NCI-H2196 (cell line): Measurements from ENCODE around the gene FAR2.
A peak's percentile ranks its signal among the peaks of the same experiment; 100 is the strongest.
"Not testable (repeated sequence)": the region's sequence is repeated elsewhere in the genome, so short reads cannot be mapped to it uniquely, and the experiment has no call there.

ENCODE experiments used
- DNase-seq: peaks from one replicate; lab custom pipeline; 2025; ENCODE audit not compliant: unreplicated experiment; lab: John Stamatoyannopoulos, UW

The FAR2 gene

GRCh38 chr12:29277231-29277630 lies 128.2 kb downstream of the FAR2 start:
- DNase-seq = no peak

DNA sequence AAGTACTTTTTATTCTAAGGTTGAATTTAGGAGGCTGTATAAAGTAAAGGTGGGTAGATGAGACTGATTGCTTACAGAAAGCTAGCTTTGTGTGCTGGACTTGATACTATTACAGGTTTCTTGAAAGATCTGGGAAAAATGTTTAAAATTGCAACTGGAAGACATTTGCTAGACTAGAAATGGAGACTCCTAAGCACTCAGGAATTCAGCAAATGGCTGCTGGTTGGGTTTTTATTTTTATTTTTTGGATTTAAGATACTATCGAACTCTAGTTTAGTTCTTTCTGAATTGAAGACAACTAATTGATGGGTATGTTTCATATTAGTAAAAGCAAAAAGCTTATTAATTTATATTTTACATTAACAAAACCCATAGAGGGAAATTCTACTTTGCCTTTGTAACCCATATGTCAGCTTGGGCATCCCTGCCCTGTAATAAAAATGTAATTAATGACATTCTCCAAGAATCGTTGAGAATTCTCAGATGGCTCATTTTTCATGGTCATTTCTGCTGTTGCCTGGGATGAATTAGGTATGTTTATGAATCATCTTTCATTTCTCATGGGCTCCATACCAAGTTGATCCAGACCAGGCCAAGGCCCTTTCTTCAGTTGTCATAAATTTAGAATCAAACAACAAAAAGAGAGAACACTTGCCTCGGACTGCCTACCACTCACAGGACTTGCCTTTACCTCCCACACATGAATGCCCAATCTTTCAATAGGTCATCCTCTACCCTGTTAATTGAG lies 129.8 kb downstream of the FAR2 start:
- no peak for DNase-seq

DNA sequence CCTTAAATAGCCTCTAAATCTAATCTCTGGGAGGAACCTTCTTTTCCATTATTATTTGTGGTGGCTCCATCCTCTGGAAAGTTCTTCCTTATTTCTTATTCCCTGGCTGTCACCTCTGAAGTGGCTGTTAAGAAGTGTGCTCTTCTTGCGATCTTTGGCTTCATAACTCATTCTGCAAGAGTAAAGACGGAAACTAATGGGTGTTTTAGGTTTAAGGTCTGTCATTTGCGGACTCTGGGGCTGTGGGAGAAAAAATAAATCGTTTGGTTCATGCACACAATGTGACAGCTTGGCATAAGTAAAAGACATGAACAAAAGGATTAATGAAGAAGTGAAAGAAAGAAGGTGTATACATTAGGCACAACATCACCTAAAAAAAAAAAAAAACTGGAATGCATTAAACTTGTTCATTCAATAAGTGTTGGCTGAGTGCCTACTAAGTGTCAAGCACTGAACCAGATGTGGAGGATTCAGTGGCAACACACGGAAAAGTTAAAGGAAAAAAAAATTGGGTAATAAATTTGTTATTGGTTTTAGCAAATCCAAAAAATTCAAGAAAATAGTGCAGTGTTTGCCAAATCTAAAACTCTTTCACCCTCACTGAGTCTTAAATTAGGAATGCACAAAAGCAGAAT lies 132.4 kb downstream of the FAR2 start:
- DNase-seq = no peak

DNA sequence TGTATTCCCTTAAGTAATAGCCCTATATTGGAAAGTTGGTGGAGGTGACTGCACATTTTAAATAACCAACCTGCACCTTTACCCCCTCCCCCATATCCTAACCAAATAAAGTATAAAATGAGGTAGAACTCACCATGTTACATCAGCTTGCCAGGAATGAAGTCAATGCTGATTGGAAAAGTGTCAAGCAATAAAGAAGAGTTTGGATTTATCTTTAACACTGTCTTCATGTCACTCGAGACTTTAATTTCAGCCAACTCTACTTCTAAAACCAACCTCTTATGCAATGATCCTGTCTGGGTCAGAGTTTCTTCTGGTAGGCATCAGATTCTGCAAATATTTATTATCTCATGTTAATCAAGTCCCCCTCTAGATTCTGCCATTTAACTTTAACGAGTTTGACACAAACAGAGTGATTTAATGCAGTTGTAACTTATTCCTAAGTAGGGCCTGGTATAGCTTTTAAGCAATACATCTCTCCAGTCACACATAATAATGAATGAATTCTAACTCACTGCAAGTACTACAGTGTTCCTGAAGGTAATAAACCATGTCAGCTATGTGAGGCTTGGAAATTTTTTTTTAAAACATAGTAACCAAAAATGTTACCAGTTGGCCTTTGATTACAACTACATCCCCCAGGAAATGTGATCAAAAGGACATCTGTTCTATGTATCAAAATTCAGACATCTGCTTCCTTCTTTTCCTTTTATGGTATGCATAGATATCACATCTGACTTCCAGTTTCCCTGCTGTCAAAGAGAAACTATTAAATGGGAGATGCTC lies 133.1 kb downstream of the FAR2 start:
- DNase-seq = no peak

- no peak for DNase-seq
Observed at GRCh38 chr12:29283969-29284700, 135.1 kb downstream of the FAR2 start.

- no peak for DNase-seq
Observed at GRCh38 chr12:29286081-29286790, 137.2 kb downstream of the FAR2 start.

DNA sequence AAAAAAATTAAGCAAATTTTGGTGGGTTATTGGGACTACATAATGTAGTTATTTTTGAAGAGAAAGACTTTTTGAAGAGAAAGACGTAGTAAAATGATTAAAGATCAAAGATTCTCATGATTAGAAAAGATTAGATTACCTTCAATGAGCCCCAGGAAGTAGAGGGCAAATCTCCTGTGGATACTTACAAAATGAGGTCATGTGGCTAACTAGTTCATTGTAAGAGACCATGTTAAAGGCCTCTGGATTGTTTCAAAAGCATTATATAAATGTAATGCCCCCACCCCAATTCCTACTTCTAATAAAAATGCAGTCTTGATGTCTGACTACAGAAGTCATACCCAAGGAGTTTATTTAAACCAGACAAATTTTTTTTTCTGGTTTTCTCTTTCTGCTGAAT lies 138.5 kb downstream of the FAR2 start:
- no peak for DNase-seq

DNA sequence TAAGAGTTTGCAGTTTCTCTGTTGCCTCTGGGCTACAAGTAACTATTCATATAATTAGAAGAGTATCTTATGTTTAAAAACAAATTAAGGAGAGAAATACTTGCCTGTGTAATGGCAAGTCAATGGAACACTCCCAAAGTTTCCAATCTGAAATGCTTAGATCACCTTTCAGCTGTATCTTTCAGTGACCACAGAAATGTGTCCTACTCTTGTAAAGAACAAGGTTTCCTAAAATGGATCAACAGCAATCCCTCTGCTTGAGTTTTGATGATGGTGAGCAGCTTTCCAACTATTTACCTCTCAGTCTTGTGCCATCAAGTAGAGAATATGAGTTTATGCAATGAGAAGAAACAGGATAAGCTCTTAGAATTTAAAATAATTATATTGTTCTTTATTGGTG lies 139.0 kb downstream of the FAR2 start:
- DNase-seq = no peak

- DNase-seq = not testable (repeated sequence)
Observed at GRCh38 chr12:29290475-29290874, 141.4 kb downstream of the FAR2 start.

DNA sequence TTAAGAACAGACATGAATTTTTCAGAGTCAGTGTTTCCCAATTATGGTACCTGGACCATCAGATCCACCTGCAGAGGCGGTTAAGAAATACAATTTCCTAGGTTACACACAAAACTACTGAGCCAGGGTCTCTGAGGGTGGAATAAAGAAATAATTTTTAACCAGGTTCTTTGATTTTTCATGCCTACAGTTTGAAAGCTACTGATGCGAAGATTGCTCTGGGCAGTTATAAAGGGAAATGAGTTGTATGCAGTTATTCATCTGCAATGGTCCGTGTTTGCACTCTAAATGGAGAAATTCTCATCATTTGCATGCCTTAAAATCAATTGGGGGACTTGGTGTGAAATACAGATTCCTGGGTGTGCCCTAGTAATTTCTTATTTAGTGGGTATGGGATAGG lies 142.1 kb downstream of the FAR2 start:
- DNase-seq = no peak

- DNase-seq = no peak
Observed at GRCh38 chr12:29299633-29300032, 150.6 kb downstream of the FAR2 start.

- no peak for DNase-seq
Observed at GRCh38 chr12:29301114-29301513, 152.0 kb downstream of the FAR2 start.

DNA sequence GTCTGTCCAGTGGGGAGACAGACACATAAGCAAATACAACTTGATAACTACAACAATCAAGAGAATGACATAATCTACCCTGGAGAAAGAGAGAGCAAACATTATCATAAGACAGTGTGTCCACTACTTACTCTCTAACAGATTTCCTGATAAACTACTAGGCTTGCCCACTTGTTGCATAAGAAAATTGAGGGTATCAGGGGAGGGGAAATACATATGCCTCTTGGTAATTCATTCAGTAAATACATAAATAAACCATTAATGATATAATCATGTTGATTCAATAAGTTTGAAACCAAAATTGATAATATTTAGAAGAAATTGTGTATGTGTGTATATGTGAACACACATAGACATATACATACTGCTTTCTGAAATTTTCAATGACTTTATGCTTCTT lies 155.3 kb downstream of the FAR2 start:
- DNase-seq = no peak

DNA sequence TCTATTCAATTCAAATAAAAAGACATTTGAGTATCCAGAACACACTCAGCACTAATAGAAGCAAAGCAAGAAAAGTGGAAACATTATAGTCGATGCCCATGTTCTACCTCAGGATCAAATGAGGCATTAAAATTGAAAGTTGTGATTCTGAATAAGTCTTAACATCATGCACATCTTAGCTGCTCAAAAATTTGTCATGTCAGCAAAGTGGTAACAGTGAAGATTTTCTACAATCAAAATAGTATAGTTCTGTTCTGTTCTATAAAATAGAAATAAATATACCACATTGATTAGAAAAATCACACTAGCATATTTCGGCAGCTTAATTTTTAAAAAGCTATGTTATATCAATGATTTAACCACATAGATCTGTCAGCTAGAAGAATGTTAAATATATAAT lies 157.2 kb downstream of the FAR2 start:
- no peak for DNase-seq

DNA sequence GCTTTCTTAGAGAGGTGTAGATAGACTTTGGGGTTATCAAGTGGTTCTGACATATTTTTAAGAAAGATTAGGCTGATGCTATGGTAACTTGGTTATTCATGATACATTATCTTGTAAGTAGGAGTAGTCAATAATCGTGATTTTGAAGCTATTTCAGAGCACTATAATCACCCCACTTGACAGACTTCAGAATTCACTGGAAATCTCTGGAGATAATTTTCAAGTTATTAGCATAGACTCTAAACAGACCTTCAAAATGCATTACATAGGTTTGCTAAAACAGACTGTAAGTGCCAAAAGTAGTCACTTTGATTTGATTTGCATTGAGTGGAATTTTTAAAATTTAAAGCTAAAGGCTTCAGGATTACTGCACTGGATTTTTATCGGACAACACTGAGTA lies 157.6 kb downstream of the FAR2 start:
- no peak for DNase-seq

DNA sequence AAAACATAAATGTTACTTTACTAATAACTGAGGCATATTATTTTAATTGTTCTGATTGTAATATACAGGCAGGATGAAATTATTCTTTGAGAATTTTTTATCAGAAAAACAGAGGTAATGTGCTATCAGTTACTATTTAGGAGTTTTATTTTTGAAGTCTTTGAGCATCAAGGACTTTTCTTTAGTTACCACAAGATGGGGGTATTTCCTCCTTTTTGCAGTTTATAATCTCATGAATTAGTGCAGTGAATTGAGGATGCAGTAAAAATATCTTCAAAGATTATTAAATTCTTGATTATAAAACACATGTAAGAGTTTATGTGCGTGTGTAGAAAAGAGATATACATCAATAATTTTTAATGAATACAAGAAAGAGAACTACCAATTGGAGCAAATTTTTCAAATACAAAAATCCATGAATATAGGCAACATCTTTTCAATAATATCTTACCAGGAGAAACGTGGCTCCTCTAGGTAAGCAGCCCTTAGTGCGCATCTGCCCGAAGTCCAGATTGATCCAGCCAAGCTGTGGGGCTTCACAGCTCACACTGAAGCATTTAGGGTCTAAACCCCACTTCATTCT lies 160.3 kb downstream of the FAR2 start:
- no peak for DNase-seq

GRCh38 chr12:29310899-29311298 lies 161.8 kb downstream of the FAR2 start:
- no peak for DNase-seq

DNA sequence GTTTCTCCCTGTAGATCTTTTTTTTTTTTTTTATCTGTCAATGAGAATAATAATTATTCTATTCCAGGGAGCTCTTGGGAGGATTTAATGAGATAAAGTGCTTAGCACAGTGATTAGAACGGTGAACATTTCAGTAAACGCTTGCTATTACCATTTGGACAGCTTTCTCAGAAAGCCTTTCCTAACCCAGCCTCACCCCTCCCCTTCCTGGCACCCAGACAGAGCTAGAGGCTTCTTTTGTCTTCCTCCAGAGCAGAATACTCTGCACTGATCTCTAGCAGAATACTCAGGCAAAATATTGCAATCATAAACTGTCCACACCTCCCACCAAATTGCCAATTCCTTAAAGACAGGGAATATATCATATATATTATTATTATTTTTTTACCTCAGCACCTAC lies 165.3 kb downstream of the FAR2 start:
- no peak for DNase-seq

DNA sequence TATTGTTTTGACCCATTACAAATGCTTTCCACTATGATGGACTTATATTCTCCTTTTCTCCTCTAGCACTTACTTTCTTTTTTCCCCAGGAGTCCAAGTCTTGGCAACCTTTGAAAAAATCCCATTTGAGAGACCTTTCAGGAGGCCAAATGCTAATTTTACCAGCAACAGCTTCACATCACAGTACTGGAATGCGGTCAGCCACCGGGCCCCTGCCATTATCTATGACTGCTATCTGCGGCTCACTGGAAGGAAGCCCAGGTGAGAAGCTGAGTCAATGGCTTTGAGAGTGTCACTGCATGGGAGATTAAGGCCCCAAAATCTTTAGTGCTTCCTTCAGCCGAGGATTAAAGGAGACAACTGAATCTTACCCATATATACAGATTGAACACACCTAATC lies 167.7 kb downstream of the FAR2 start:
- DNase-seq = no peak

- peak; percentile 61 for DNase-seq
Observed at GRCh38 chr12:29317556-29318363, 168.7 kb downstream of the FAR2 start.
